ENCODE measurements around the gene HK1. TPM values are rescaled to one million over a fixed set of nuclear protein-coding genes. Genes with fewer than 3 reads are reported as not detected.

The HK1 gene
- total RNA-seq, 3 donors from 2014 or later, result 51.2 to 63.4 (median 57.4) TPM

GRCh38 chr10:69285699-69286098, 7.4 kb downstream of the HK1 start:
- Histone ChIP-seq H3K27ac (no peak overlapping the region), H3K36me3 (no peaks in the 10 kb centered on the region), H3K4me1 (no peaks in the 10 kb centered on the region), H3K27me3 (no peaks in the 10 kb centered on the region), H3K4me3 (no peak overlapping the region), H3K9me3 (no peaks in the 10 kb centered on the region)
- no peak for DNase-seq (ENCODE audit: low spot score in 2 of 2)
- no peak for TF ChIP-seq POLR2AphosphoS5 (IDR thresholded peaks at IDR 0.05)
- TF ChIP-seq POLR2A (IDR thresholded peaks at IDR 0.05), result no peak
- TF ChIP-seq, protein P1, sequence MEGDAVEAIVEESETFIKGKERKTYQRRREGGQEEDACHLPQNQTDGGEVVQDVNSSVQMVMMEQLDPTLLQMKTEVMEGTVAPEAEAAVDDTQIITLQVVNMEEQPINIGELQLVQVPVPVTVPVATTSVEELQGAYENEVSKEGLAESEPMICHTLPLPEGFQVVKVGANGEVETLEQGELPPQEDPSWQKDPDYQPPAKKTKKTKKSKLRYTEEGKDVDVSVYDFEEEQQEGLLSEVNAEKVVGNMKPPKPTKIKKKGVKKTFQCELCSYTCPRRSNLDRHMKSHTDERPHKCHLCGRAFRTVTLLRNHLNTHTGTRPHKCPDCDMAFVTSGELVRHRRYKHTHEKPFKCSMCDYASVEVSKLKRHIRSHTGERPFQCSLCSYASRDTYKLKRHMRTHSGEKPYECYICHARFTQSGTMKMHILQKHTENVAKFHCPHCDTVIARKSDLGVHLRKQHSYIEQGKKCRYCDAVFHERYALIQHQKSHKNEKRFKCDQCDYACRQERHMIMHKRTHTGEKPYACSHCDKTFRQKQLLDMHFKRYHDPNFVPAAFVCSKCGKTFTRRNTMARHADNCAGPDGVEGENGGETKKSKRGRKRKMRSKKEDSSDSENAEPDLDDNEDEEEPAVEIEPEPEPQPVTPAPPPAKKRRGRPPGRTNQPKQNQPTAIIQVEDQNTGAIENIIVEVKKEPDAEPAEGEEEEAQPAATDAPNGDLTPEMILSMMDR (IDR thresholded peaks at IDR 0.05), result no peak
- intact Hi-C loops (cut with DNase I; ENCODE audit: low total_unique reads), result no loop called here

DNA sequence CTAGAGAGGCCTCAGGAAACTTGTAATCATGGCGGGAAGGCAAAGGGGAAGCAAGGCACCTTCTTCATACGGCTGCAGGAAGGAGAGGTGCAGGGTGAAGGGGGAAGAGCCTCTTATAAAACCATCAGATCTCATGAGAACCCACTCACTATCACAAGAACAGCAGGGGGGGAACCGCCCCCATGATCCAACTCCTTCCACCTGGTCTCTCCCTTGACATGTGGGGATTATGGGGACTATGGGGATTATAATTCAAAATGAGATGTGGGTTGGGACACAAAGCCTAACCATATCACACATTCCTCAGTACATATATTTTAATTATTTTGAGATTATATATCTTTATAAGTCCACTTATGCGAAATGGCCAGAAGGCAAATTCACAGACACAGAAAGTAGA, 8.9 kb downstream of the HK1 start:
- H3K9me3 ChIP-seq, result no peaks in the 10 kb centered on the region
- H3K4me3 ChIP-seq, result no peak overlapping the region
- H3K36me3 ChIP-seq, result no peaks in the 10 kb centered on the region
- H3K4me1 ChIP-seq, result no peaks in the 10 kb centered on the region
- intact Hi-C loops (cut with DNase I; ENCODE audit: low total_unique reads), result no loop called here
- no peaks in the 10 kb centered on the region for H3K27me3 ChIP-seq
- no peak overlapping the region for H3K27ac ChIP-seq
- no peak for DNase-seq (ENCODE audit: low spot score in 2 of 2)
- TF ChIP-seq, protein P1 (IDR thresholded peaks at IDR 0.05), result no peak
- TF ChIP-seq POLR2AphosphoS5 (IDR thresholded peaks at IDR 0.05), result no peak
- TF ChIP-seq POLR2A (IDR thresholded peaks at IDR 0.05), result no peak

- intact Hi-C loops (cut with DNase I; ENCODE audit: low total_unique reads), result no loop called here
- H3K4me3 ChIP-seq, result no peak overlapping the region
- no peak for DNase-seq (ENCODE audit: low spot score in 2 of 2)
- no peak overlapping the region for H3K27ac ChIP-seq
- no peaks in the 10 kb centered on the region for H3K27me3 ChIP-seq
- no peak for TF ChIP-seq POLR2A (IDR thresholded peaks at IDR 0.05)
- TF ChIP-seq, protein P1 (IDR thresholded peaks at IDR 0.05), result no peak
- no peak for TF ChIP-seq POLR2AphosphoS5 (IDR thresholded peaks at IDR 0.05)
- no peaks in the 10 kb centered on the region for H3K4me1 ChIP-seq
- H3K36me3 ChIP-seq, result no peaks in the 10 kb centered on the region
- no peaks in the 10 kb centered on the region for H3K9me3 ChIP-seq
Measured at GRCh38 chr10:69290993-69291392, 12.7 kb downstream of the HK1 start.

- no peak for DNase-seq (ENCODE audit: low spot score in 2 of 2)
- Histone ChIP-seq H3K4me3 (no peak overlapping the region), H3K4me1 (no peaks in the 10 kb centered on the region), H3K9me3 (no peaks in the 10 kb centered on the region), H3K36me3 (no peaks in the 10 kb centered on the region), H3K27me3 (no peaks in the 10 kb centered on the region), H3K27ac (no peak overlapping the region)
- no peak for TF ChIP-seq POLR2AphosphoS5 (IDR thresholded peaks at IDR 0.05)
- TF ChIP-seq, protein P1 (IDR thresholded peaks at IDR 0.05), result no peak
- intact Hi-C loops (cut with DNase I; ENCODE audit: low total_unique reads), result no loop called here
Measured at GRCh38 chr10:69292459-69292858, 14.2 kb downstream of the HK1 start.

- Histone ChIP-seq H3K4me1 (no peaks in the 10 kb centered on the region), H3K27ac (no peak overlapping the region), H3K27me3 (no peaks in the 10 kb centered on the region), H3K4me3 (no peak overlapping the region), H3K36me3 (no peaks in the 10 kb centered on the region), H3K9me3 (no peaks in the 10 kb centered on the region)
- DNase-seq (ENCODE audit: low spot score in 2 of 2), result no peak
- TF ChIP-seq POLR2A (IDR thresholded peaks at IDR 0.05) (no peak), POLR2AphosphoS5 (IDR thresholded peaks at IDR 0.05) (no peak)
- TF ChIP-seq, protein P1 (IDR thresholded peaks at IDR 0.05), result no peak
- intact Hi-C loops (cut with DNase I; ENCODE audit: low total_unique reads), result loop anchor here (5.0 kb wide), 1 partner anchor 252 kb away; no protein-coding TSS in a partner anchor
Measured at GRCh38 chr10:69295027-69295636, 16.8 kb downstream of the HK1 start.

All from breast epithelium (tissue), 4 donors.